Mesangial cell (primary cell): ENCODE data around the gene SLC66A3. TPM values are rescaled to one million over a fixed set of nuclear protein-coding genes. Genes with fewer than 3 reads are reported as not detected.

Source experiments
- total RNA-seq: library from RNA; depleted of rRNA; stranded (reverse); fragments of >200 nt; gene quantifications from 2 replicates; pipeline ENCODE4 v1.2.3, GENCODE V29; 2015

Gene SLC66A3
- 31.6 and 75.8 TPM in 2 replicates for total RNA-seq

DNA sequence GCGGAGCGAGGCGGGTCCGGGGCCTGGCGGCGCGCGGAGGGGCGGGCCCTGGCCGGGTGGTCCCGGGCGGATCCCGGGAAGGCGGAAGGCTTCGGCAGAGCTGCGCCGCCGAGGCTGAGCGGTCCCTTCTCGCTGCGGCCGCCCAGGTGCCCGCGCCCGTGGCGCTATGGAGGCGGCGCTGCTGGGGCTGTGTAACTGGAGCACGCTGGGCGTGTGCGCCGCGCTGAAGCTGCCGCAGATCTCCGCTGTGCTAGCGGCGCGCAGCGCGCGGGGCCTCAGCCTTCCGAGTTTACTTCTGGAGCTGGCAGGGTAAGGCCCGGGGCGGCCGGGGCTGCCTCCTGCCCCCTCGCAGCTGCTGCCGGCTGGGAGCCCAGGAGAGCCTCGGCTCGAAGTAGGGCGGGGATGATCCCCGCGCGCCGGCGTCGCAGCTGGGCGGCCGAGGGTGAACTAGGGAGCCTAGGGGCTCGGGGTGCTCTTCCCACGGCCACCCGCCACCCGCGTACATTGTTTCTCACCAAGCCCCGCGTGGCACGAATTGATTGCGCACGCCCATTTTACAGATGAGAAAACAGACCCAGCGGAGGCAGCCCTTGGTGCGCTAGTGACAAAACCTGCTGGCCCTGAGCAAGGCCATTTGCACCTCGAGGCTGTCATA is at the start of gene SLC66A3:
SLC66A3 (plus strand) TSS at position 87 of the 655 bp plus-strand sequence; CDS start at position 167, 80 bp downstream.

Other genes with a start within 250 kb of the SLC66A3 start
- gene KCNF1, start 243.5 kb upstream of the SLC66A3 start, total RNA-seq, result not detected in 2 replicates
- gene ROCK2, start 189.2 kb downstream of the SLC66A3 start, total RNA-seq, result 11.7 and 14.3 TPM in 2 replicates